Fibroblast of lung (primary cell): ENCODE results near the gene PML. TPM values are rescaled to one million over a fixed set of nuclear protein-coding genes. Genes with fewer than 3 reads are reported as not detected.

ENCODE experiments used
- DNase-seq, 2 donors: peaks; one replicate each; pipeline versions ENCODE4 v3.0.0 to v3.0.0-alpha.2; 2010; ENCODE audit warnings: low read depth in 2 of 2
- H2AFZ ChIP-seq: 2 replicates; pipeline ENCODE4 v1.5.1; 2012; ENCODE audit warnings: low read length, control low read depth, inconsistent platforms
- H3K27ac ChIP-seq: 2 replicates; pipeline ENCODE4 v1.5.1; 2011; ENCODE audit warnings: low read length, control low read depth; ENCODE audit not compliant: insufficient read depth
- H3K27me3 ChIP-seq: 2 replicates; pipeline ENCODE4 v1.5.1; 2011; ENCODE audit warnings: mild to moderate bottlenecking, low read length; ENCODE audit not compliant: control insufficient read depth, insufficient read depth
- H3K36me3 ChIP-seq: 2 replicates; pipeline ENCODE4 v1.5.1; 2011; ENCODE audit warnings: low read length; ENCODE audit not compliant: control insufficient read depth, insufficient read depth
- H3K4me1 ChIP-seq: 2 replicates; pipeline ENCODE4 v1.5.1; 2011; ENCODE audit warnings: low read length; ENCODE audit not compliant: control insufficient read depth, insufficient read depth; ENCODE audit errors: extremely low read depth
- H3K4me2 ChIP-seq: 2 replicates; pipeline ENCODE4 v1.5.1; 2011; ENCODE audit warnings: low read length, control low read depth; ENCODE audit not compliant: insufficient read depth; ENCODE audit errors: extremely low read depth
- H3K4me3 ChIP-seq, 4 experiments: fragments of 200-600 bp in 1 of 4; sonication (generic) in 1 of 4; replicated peaks in 1 of 4; 2 replicates each; pipeline ENCODE4 v1.5.1; 2011 to 2016; ENCODE audit warnings: low read length in 4 of 4, low read depth in 3 of 4, mild to moderate bottlenecking in 3 of 4, control low read depth in 2 of 4, inconsistent platforms in 1 of 4, mixed read lengths in 1 of 4; ENCODE audit not compliant: insufficient read depth in 1 of 4; ENCODE audit errors: control extremely low read depth in 1 of 4
- H3K79me2 ChIP-seq: 2 replicates; pipeline ENCODE4 v1.5.1; 2012; ENCODE audit warnings: mild to moderate bottlenecking, low read length, inconsistent platforms; ENCODE audit not compliant: control insufficient read depth, insufficient read depth
- H3K9ac ChIP-seq: 2 replicates; pipeline ENCODE4 v1.5.1; 2011; ENCODE audit warnings: mild to moderate bottlenecking, low read length, control low read depth; ENCODE audit not compliant: insufficient read depth
- H3K9me3 ChIP-seq: 2 replicates; pipeline ENCODE4 v1.5.1; 2012; ENCODE audit warnings: low read depth, low read length; ENCODE audit not compliant: control insufficient read depth, insufficient read depth
- H4K20me1 ChIP-seq: 2 replicates; pipeline ENCODE4 v1.5.1; 2011; ENCODE audit warnings: low read length; ENCODE audit not compliant: control insufficient read depth, insufficient read depth; ENCODE audit errors: extremely low read depth
- EZH2 ChIP-seq: IDR thresholded peaks from 2 replicates; pipeline ENCODE4 v1.5.1; 2012; ENCODE audit warnings: low read length, control low read depth, mild to moderate bottlenecking; ENCODE audit errors: missing control alignments
- polyA plus RNA-seq, 2 donors: library from polyadenylated mRNA; depleted of rRNA in 1 of 2; stranded (reverse) in 1 of 2; unstranded in 1 of 2; fragments of >200 nt; gene quantifications; 2 replicates each; pipeline ENCODE4 v1.2.1, GENCODE V29; 2011 to 2012; ENCODE audit warnings: missing spikeins in 1 of 2
- total RNA-seq: library from RNA; depleted of rRNA; stranded (reverse); fragments of >200 nt; gene quantifications from 2 replicates; pipeline ENCODE4 v1.2.1, GENCODE V29; 2014
- TF ChIP-seq, protein P1 (sequence below), 2 donors: IDR thresholded peaks in 1 of 2; conservative IDR thresholded peaks in 1 of 2; 1 replicate in 1 of 2; 2 replicates in 1 of 2; pipeline ENCODE4 v1.5.1; 2011 to 2012; ENCODE audit warnings: low read length in 2 of 2, control low read depth in 1 of 2, inconsistent platforms in 1 of 2, low read depth in 1 of 2, mild to moderate bottlenecking in 1 of 2

The PML gene
- total and polyA plus RNA-seq, 2 donors (not counting 1 experiment from before 2014, with no cell fraction given): 11.1 to 34.0 TPM

DNA sequence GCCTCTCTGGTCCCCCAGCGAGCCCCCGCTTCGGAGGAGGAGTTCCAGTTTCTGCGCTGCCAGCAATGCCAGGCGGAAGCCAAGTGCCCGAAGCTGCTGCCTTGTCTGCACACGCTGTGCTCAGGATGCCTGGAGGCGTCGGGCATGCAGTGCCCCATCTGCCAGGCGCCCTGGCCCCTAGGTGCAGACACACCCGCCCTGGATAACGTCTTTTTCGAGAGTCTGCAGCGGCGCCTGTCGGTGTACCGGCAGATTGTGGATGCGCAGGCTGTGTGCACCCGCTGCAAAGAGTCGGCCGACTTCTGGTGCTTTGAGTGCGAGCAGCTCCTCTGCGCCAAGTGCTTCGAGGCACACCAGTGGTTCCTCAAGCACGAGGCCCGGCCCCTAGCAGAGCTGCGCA, 3.5 kb downstream of the PML start:
- H3K36me3 ChIP-seq: peaks cover 11% of the 10 kb centered on the region
- peaks cover 70% of the 10 kb centered on the region for H3K79me2 ChIP-seq
- peak overlapping the region in 1 of 4 experiments; percentile 91 for H3K4me3 ChIP-seq
- no peaks in the 10 kb centered on the region for H3K27me3 ChIP-seq
- H3K4me1 ChIP-seq: peaks cover 12% of the 10 kb centered on the region
- TF ChIP-seq EZH2: no peak
- TF ChIP-seq, protein P1, sequence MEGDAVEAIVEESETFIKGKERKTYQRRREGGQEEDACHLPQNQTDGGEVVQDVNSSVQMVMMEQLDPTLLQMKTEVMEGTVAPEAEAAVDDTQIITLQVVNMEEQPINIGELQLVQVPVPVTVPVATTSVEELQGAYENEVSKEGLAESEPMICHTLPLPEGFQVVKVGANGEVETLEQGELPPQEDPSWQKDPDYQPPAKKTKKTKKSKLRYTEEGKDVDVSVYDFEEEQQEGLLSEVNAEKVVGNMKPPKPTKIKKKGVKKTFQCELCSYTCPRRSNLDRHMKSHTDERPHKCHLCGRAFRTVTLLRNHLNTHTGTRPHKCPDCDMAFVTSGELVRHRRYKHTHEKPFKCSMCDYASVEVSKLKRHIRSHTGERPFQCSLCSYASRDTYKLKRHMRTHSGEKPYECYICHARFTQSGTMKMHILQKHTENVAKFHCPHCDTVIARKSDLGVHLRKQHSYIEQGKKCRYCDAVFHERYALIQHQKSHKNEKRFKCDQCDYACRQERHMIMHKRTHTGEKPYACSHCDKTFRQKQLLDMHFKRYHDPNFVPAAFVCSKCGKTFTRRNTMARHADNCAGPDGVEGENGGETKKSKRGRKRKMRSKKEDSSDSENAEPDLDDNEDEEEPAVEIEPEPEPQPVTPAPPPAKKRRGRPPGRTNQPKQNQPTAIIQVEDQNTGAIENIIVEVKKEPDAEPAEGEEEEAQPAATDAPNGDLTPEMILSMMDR (conservative IDR thresholded peaks at IDR 0.05 in 1 of 2, IDR thresholded peaks at IDR 0.05 in 1 of 2; ENCODE audit: low read depth in 1 of 2, low read length in 2 of 2): no peak
- no peak overlapping the region for H3K4me2 ChIP-seq
- no peaks in the 10 kb centered on the region for H4K20me1 ChIP-seq
- H3K9ac ChIP-seq: no peak overlapping the region
- no peak overlapping the region for H2AFZ ChIP-seq
- DNase-seq: no peak
- H3K27ac ChIP-seq: no peak overlapping the region
- no peaks in the 10 kb centered on the region for H3K9me3 ChIP-seq

DNA sequence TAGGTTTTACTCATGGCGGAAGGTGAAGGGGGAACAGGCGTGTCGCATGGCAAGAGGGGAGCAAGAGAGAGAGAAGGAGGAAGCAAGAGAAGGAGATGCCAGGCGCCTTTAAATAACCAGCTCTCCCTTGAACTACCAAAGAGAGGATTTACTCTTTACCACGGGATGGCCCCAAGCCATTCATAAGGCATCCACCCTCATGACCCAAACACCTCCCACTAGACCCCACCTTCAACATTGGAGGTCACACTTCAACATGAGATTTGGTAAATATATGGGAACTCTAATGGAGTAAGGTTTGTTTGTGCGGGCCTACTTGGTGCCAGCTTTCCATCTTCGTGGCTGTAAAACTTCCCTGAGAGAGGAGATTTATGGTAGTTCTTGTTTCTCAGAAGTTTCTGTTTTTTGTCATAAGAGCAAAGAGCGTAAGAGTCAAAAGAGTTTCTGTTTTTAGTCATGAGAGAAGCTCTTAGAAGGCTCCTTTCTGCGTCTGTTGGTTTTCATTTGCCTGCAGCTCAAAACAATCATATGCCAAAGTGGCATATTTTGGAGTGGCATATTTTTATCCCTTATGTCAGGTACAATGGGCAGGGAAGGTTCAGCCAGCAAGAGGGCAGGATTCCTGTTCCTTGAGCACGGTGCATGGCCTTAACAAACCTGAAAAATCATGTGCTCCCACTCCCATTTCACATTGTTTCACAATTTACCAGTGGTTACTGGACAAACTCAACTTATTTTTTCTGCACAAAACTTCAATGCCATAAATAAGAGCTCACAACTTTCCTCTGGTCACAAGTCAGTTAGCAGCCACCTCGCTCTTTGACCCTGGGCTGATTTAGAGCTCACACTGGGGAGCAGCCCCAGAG, 12.5 kb downstream of the PML start:
- no peak for TF ChIP-seq EZH2
- TF ChIP-seq, protein P1 (conservative IDR thresholded peaks at IDR 0.05 in 1 of 2, IDR thresholded peaks at IDR 0.05 in 1 of 2; ENCODE audit: low read depth in 1 of 2, low read length in 2 of 2): no peak
- no peak for DNase-seq
- no peak overlapping the region for H3K9ac ChIP-seq
- H3K36me3 ChIP-seq: peaks cover 8% of the 10 kb centered on the region
- no peaks in the 10 kb centered on the region for H3K27me3 ChIP-seq
- peaks cover 4% of the 10 kb centered on the region for H4K20me1 ChIP-seq
- no peak overlapping the region for H3K27ac ChIP-seq
- H3K4me3 ChIP-seq: no peak overlapping the region
- no peaks in the 10 kb centered on the region for H3K9me3 ChIP-seq
- H3K79me2 ChIP-seq: peaks cover 60% of the 10 kb centered on the region
- H3K4me1 ChIP-seq: peaks cover 6% of the 10 kb centered on the region
- H3K4me2 ChIP-seq: no peak overlapping the region
- H2AFZ ChIP-seq: no peak overlapping the region

DNA sequence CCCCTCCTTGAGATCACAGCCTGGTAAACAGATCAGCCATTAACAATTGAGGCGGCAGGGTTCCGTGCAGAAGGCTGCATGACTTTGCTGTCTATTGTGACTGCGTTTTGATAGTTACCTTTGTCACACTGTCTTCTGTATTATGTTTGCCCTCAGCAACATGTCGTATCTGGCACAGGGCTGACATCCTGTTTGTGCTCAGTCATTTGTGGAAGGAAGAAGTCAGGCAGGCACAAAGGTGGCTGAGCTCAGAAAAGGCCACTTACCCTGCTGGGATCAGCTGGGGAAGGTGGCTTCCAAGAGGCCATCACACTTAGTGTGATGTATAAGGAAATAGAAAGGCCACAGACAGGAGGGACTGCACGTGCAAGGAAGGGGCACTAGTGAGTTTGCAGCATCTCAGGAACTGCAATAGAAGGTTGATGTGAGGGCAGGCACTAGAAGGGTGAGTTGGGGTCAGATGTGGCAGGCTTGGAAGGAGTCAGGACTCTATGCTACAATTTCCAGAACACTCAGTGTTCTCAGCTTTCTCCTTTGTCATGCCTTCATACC, 13.4 kb downstream of the PML start:
- Histone ChIP-seq H3K9ac (no peak overlapping the region), H3K27ac (no peak overlapping the region), H3K4me2 (no peak overlapping the region), H3K9me3 (no peaks in the 10 kb centered on the region), H3K4me1 (peaks cover 6% of the 10 kb centered on the region), H3K36me3 (peaks cover 7% of the 10 kb centered on the region), H3K4me3 (no peak overlapping the region), H4K20me1 (peaks cover 4% of the 10 kb centered on the region), H2AFZ (no peak overlapping the region), H3K27me3 (no peaks in the 10 kb centered on the region), H3K79me2 (peaks cover 60% of the 10 kb centered on the region)
- TF ChIP-seq, protein P1 (conservative IDR thresholded peaks at IDR 0.05 in 1 of 2, IDR thresholded peaks at IDR 0.05 in 1 of 2; ENCODE audit: low read depth in 1 of 2, low read length in 2 of 2): no peak
- no peak for TF ChIP-seq EZH2
- no peak for DNase-seq
